Measurements from ENCODE around the gene STMND1. TPM values are rescaled to one million over a fixed set of nuclear protein-coding genes. Genes with fewer than 3 reads are reported as not detected.

The STMND1 gene
- total and polyA plus RNA-seq, 2 of the 4 experiments (the other 2 are of a cell fraction) = not detected

DNA sequence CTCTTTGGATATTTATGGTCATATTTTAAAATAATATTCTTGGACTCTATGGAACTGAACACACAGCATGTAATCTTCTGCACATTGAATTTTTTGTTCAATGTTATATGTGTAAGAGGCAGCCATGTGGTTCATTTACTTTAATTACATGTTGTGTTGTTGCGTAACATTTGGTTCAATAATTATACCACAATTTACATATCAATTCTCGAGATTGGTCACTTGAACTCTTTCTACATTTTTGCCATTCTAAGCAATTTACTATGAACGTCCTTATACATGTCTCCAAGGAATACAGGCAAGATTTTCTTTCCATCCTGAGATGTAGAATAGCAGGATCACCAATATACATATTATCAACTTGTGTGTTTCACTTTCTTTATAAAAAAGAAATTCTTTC lies 18.5 kb upstream of the STMND1 start:
- ChIA-PET POLR2A (ENCODE audit: unreplicated experiment) (no interaction called here), CTCF (interaction anchor here (1.3 kb wide), 1 partner anchor 319 kb away, joined by 5 read pairs; no protein-coding TSS in a partner anchor)
- in situ Hi-C loops (cut with MboI; ENCODE audit: low sequenced_read_pairs) = loop anchor here (10.0 kb wide), 1 partner anchor 569 kb away; no protein-coding TSS in a partner anchor
- H4K91ac ChIP-seq (ENCODE audit: insufficient read depth, low read depth, low read length) = no peak overlapping the region
- H2BK5ac ChIP-seq (ENCODE audit: low read depth, low read length, poor library complexity, severe bottlenecking) = no peak overlapping the region
- H3K4me1 ChIP-seq (ENCODE audit: control insufficient read depth, insufficient read depth, low read length) = 0 out of 2 replicates have a peak, but pooled peaks cover 1% of the 10 kb centered on the region
- no peak overlapping the region for H3K27ac ChIP-seq (ENCODE audit: insufficient read depth, low read length)
- no peak overlapping the region for H4K8ac ChIP-seq (ENCODE audit: low read depth in 2 of 2, low read length in 2 of 2)
- WGBS, 2 experiments (ENCODE audit: extremely low coverage in 2 of 2, insufficient read length in 1 of 2) = no CpG with 5 or more reads among the region's 3 CpGs
- H3K18ac ChIP-seq (ENCODE audit: low read depth, low read length) = no peak overlapping the region
- no peak overlapping the region for H3K23ac ChIP-seq (ENCODE audit: low read depth, low read length)
- H3K36me3 ChIP-seq (ENCODE audit: control insufficient read depth, insufficient read depth, low read length) = no peaks in the 10 kb centered on the region
- no peak overlapping the region for H3K56ac ChIP-seq (ENCODE audit: extremely low read depth, insufficient read depth, low read length)
- no peak for TF ChIP-seq BHLHE40 (IDR thresholded peaks at IDR 0.05; ENCODE audit: low read depth, low read length)
- no peak for TF ChIP-seq RAD21 (IDR thresholded peaks at IDR 0.05; ENCODE audit: low read length)
- TF ChIP-seq POLR2A (IDR thresholded peaks at IDR 0.05; ENCODE audit: low read depth, low read length) = no peak
- no peak for TF ChIP-seq FOS (IDR thresholded peaks at IDR 0.05; ENCODE audit: low read depth, low read length)
- TF ChIP-seq RCOR1 (IDR thresholded peaks at IDR 0.05; ENCODE audit: insufficient replicate concordance, low read length) = no peak
- TF ChIP-seq, protein P1, sequence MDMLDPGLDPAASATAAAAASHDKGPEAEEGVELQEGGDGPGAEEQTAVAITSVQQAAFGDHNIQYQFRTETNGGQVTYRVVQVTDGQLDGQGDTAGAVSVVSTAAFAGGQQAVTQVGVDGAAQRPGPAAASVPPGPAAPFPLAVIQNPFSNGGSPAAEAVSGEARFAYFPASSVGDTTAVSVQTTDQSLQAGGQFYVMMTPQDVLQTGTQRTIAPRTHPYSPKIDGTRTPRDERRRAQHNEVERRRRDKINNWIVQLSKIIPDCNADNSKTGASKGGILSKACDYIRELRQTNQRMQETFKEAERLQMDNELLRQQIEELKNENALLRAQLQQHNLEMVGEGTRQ (IDR thresholded peaks at IDR 0.05; ENCODE audit: low read depth, low read length) = no peak
- no peak for TF ChIP-seq MAZ (IDR thresholded peaks at IDR 0.05; ENCODE audit: borderline replicate concordance, low read depth, low read length)
- TF ChIP-seq CHD1 (IDR thresholded peaks at IDR 0.05; ENCODE audit: low read depth, low read length) = no peak
- no peak for TF ChIP-seq NFE2L2 (IDR thresholded peaks at IDR 0.05; ENCODE audit: low read depth, low read length)
- no peak for TF ChIP-seq SMC3 (IDR thresholded peaks at IDR 0.05; ENCODE audit: low read depth, low read length)
- peak; percentile 93 for TF ChIP-seq CEBPB (IDR thresholded peaks at IDR 0.05; ENCODE audit: low read depth, low read length)
- TF ChIP-seq RFX5 (IDR thresholded peaks at IDR 0.05; ENCODE audit: low read depth, low read length) = no peak
- peak; percentile 61 for TF ChIP-seq MAFK (IDR thresholded peaks at IDR 0.05; ENCODE audit: low read depth, low read length)
- no peak for TF ChIP-seq CTCF (conservative IDR thresholded peaks at IDR 0.05; ENCODE audit: low read depth, low read length)
- H2BK120ac ChIP-seq (ENCODE audit: low read depth, low read length) = no peak overlapping the region
- no peak overlapping the region for H2AK5ac ChIP-seq (ENCODE audit: low read depth, low read length)
- H3K4me3 ChIP-seq (ENCODE audit: insufficient read depth, low read depth, low read length) = no peak overlapping the region
- H2BK15ac ChIP-seq (ENCODE audit: low read depth, low read length) = no peak overlapping the region
- no peak overlapping the region for H3K4me2 ChIP-seq (ENCODE audit: low read depth, low read length)
- no peak for ATAC-seq (ENCODE audit: low read depth)
- BruUV-seq (replicated peaks) = no TSS peak
- no peaks in the 10 kb centered on the region for H3K79me1 ChIP-seq (ENCODE audit: low read depth in 1 of 2, low read length in 2 of 2)
- no peak overlapping the region for H2AK9ac ChIP-seq (replicated peaks; ENCODE audit: low read depth, low read length, poor library complexity)
- no peak overlapping the region for H3K4ac ChIP-seq (ENCODE audit: low read depth, low read length)
- H3K9ac ChIP-seq (ENCODE audit: low read depth, low read length) = no peak overlapping the region
- intact Hi-C loops (cut with micrococcal nuclease) = no loop called here
- dilution Hi-C loops (cut with HindIII; ENCODE audit: low sequenced_read_pairs, unreplicated experiment) = no loop called here
- H3K27me3 ChIP-seq (ENCODE audit: control insufficient read depth, insufficient read depth, low read length) = peaks cover 7% of the 10 kb centered on the region
- H3K14ac ChIP-seq (replicated peaks; ENCODE audit: low read depth, low read length) = no peak overlapping the region
- no peak overlapping the region for H2AFZ ChIP-seq (replicated peaks; ENCODE audit: low read length, poor library complexity)
- H4K20me1 ChIP-seq (ENCODE audit: insufficient read depth, low read length) = no peaks in the 10 kb centered on the region
- no peak overlapping the region for H4K5ac ChIP-seq (ENCODE audit: low read depth, low read length)
- no peak for DNase-seq
- no peak overlapping the region for H2BK20ac ChIP-seq (ENCODE audit: low read depth, low read length)
- no peaks in the 10 kb centered on the region for H3K9me1 ChIP-seq (ENCODE audit: insufficient read depth, low read length)
- H3K9me3 ChIP-seq (ENCODE audit: control insufficient read depth, insufficient read depth, low read length) = no peaks in the 10 kb centered on the region

Data from IMR-90 (cell line).